GM23248 (cell line): ENCODE data around the gene CD84.

ENCODE experiments used
- EZH2 ChIP-seq: fragments of 200-600 bp; sonication (generic); IDR thresholded peaks from 2 replicates; pipeline ENCODE4 v1.6.1; 2018; ENCODE audit warnings: antibody characterized with exemption, mild to moderate bottlenecking; ENCODE audit not compliant: insufficient read depth, poor library complexity, severe bottlenecking
- EZH2phosphoT487 ChIP-seq: fragments of 200-600 bp; sonication (generic); IDR thresholded peaks from 2 replicates; pipeline ENCODE4 v1.6.1; 2018; ENCODE audit warnings: antibody characterized with exemption, moderate library complexity, mild to moderate bottlenecking, low read depth; ENCODE audit not compliant: insufficient read depth

DNA sequence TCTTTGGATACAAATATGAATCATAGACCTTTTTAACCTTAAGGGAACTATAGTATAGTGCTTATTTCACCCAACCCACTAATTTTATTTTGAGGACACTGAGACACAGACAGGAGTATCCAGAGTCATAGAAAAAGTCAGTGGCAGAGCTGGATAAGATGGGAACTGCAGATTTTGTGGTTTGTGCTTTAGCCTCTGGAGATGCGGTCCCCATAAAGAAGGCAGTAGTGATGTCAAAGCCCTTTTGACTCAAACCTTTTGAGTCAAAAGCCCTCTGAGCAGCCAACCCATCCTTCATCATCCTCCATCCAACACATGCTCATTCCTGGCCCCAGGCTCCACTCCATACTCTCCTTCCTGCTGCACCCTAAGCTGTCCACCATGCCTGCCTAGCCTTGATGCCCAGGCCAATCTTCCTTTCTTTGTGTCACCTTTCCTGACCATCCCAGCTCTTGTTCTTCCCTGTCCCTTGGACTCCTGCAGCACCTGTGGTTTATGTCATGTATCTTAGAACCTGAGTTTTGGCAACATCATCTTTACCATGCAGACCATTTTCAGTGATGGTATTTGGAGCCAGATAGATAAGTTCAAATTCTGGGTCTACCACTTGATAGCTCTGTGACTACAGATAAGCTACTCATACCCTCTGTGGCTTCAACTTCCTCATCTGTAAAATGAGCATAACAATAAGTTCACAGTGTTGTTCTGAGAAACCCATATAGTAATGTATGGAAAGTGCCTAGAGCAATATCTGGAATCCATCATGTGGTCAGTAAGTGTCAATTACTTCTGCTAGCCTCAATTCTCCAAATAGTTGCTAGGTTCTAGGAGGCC lies 47.4 kb upstream of the CD84 start:
- TF ChIP-seq EZH2phosphoT487, result no peak
- TF ChIP-seq EZH2, result no peak
